Measurements from ENCODE around the gene DNAJC4.

Gene DNAJC4

DNA sequence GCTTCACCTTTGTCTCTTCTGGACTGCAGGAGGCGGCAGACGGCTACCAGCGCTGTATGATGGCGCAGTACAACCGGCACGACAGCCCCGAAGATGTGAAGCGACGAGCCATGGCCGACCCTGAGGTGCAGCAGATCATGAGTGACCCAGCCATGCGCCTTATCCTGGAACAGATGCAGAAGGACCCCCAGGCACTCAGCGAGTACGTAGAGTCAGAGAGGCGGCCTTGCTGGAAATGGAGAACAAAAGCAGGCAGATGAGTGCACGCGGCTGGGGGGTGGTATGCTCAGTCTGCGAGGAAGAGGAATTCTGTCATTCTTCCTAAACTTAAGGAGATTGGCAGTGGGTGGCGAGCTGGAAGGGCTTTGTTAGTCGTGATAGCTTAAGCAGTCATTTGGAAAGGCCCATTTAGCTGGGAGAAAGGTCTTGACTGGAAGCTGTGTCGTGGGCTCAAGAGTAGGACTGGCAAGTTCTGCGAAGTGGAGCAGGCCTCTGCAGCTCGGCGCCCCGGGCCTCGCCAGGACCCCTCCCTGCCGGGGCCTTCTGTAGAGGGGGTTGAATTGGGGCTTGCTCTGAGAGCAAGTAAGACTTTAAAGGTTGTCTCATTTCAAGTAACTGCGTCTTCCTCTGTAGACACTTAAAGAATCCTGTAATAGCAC lies 26.8 kb upstream of the DNAJC4 start:
- Histone ChIP-seq H3K27me3 (ENCODE audit: low read depth) (no peaks in the 10 kb centered on the region), H3K4me1 (no peaks in the 10 kb centered on the region), H3K9me3 (no peaks in the 10 kb centered on the region), H3K4me3 (no peak overlapping the region), H3K36me3 (replicated peaks) (peaks cover 85% of the 10 kb centered on the region)
- DNase-seq (ENCODE audit: low spot score in 2 of 2), result no peak
- in situ Hi-C loops (cut with MboI; ENCODE audit: low sequenced_read_pairs), result no loop called here

DNA sequence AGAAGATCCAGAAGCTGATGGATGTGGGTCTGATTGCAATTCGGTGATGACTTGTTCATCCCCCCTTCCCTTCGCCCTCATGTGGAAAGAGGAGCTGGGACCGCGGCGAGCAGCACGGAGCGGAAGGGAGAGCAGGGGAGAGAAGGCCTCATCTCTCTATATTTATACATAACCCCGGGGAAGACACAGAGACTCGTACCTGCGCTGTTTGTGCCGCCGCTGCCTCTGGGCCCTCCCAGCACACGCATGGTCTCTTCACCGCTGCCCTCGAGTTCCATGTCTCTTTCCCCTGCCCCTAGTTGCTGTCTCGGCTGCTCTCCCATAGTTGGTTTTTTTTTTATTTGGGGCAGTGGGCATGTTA lies 26.3 kb upstream of the DNAJC4 start:
- H3K27me3 ChIP-seq (ENCODE audit: low read depth), result no peaks in the 10 kb centered on the region
- H3K4me3 ChIP-seq, result no peak overlapping the region
- H3K36me3 ChIP-seq (replicated peaks), result peaks cover 81% of the 10 kb centered on the region
- H3K9me3 ChIP-seq, result no peaks in the 10 kb centered on the region
- in situ Hi-C loops (cut with MboI; ENCODE audit: low sequenced_read_pairs), result no loop called here
- H3K4me1 ChIP-seq, result no peaks in the 10 kb centered on the region
- no peak for DNase-seq (ENCODE audit: low spot score in 2 of 2)

DNA sequence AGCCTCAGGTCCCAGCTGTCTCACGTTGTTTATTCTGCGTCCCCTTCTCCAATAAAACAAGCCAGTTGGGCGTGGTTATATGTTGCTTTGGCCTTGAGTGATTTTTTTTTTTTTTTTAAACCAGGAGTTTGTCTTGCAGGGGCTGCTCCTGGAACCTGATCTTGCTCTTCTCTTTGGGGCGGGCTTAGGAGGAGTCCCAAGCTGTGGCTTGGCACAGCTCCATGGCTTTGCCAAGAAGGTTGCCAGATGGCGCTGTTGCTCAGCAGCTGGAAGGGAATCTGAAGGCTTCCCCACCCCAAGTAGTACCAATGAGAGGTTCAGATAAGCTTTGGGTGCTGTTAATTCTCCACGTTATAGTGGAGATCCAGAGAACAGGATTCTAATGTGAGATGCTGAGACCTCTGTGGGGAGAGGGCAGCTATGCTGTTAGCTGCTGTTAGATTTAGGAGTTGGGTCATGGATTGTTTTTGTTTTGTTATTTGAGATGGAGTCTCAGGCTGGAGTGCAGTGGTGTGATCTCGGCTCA lies 25.8 kb upstream of the DNAJC4 start:
- in situ Hi-C loops (cut with MboI; ENCODE audit: low sequenced_read_pairs), result no loop called here
- Histone ChIP-seq H3K36me3 (replicated peaks) (peaks cover 78% of the 10 kb centered on the region), H3K4me3 (no peak overlapping the region), H3K4me1 (no peaks in the 10 kb centered on the region), H3K9me3 (no peaks in the 10 kb centered on the region), H3K27me3 (ENCODE audit: low read depth) (no peaks in the 10 kb centered on the region)
- peak; percentile 68 to 83 for DNase-seq (ENCODE audit: low spot score in 2 of 2)

DNA sequence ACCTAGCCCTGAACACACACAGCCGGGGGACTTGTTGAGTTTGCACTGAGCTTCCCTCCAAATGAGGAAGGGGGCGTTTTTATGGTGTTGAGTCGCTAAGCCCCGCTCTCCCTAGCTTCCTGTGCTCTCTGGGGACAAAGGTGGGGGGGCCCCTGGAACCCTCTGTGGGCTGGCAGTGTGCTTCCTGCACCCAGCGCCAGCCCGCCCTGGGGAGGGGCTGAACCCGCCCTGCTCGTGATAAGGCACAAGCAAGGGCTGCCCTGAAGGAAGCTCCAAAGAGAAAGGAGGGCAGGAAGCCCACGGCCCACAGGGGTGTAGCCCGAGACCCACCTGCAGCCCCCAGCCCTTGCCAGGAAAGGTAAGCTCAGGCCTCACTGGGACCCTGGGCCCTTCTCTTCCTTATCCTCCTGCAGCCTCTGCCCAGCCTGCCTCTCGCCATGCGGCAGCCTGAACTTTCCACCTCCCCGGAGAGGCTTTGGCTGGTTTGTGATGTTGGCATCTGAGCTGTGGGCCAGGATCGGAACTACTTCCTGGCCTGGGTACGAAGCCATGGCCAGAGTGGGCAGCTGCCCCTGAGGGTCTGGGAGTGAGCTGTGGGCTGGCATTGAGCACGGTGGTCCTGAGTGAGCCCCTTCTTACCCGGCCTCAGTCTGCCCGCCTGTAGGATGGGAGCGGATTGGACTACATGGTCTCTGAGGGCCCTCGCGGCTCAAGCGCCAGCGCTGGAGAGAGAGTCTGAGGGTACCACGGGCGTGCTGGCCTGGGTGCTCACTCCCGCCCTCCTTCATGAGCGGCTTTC lies 23.7 kb upstream of the DNAJC4 start, which contains the start of gene FERMT3:
Gene FERMT3 (plus strand): TSS at position 265 of the 799 bp plus-strand sequence. CDS start 644 bp downstream, outside the sequence.
- in situ Hi-C loops (cut with MboI; ENCODE audit: low sequenced_read_pairs), result no loop called here
- Histone ChIP-seq H3K36me3 (replicated peaks) (peaks cover 57% of the 10 kb centered on the region), H3K4me1 (no peaks in the 10 kb centered on the region), H3K27me3 (ENCODE audit: low read depth) (no peaks in the 10 kb centered on the region), H3K4me3 (no peak within 1 kb of the TSS), H3K9me3 (no peaks in the 10 kb centered on the region)
- no peak for DNase-seq (ENCODE audit: low spot score in 2 of 2)

DNA sequence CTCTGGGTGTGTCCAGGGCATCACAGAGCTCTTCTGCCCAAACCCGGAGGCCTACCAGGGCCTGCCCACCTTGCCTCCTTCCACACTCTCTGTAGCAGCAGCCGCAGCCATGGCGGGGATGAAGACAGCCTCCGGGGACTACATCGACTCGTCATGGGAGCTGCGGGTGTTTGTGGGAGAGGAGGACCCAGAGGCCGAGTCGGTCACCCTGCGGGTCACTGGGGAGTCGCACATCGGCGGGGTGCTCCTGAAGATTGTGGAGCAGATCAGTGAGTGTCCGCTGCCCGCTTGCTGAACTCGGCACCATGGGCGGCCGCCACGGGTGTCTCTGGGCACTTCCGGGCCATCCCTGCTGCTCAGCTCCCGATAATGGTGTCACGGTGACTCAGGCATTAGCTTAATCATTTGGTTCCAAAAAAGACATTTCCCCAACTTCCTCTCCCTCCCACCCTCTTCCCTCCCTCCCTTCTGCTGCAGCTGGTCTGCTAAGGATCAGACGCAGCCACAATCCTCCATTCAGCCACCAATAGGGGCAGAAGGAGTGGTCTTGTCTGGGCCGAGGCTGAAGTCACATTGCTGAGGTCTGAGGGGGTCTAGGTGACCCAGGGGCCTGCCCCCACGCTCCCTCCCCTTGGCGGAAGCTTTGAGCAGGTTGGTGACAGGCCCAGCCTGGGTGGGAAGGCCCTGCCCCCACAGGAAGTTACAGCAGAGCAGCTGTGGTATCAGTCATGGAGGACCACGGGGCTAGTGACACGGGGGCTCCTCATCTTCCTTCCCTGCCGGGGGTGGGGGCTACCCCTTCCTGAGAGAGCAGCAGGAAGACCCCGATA lies 22.9 kb upstream of the DNAJC4 start:
- H3K4me3 ChIP-seq, result no peak overlapping the region

DNA sequence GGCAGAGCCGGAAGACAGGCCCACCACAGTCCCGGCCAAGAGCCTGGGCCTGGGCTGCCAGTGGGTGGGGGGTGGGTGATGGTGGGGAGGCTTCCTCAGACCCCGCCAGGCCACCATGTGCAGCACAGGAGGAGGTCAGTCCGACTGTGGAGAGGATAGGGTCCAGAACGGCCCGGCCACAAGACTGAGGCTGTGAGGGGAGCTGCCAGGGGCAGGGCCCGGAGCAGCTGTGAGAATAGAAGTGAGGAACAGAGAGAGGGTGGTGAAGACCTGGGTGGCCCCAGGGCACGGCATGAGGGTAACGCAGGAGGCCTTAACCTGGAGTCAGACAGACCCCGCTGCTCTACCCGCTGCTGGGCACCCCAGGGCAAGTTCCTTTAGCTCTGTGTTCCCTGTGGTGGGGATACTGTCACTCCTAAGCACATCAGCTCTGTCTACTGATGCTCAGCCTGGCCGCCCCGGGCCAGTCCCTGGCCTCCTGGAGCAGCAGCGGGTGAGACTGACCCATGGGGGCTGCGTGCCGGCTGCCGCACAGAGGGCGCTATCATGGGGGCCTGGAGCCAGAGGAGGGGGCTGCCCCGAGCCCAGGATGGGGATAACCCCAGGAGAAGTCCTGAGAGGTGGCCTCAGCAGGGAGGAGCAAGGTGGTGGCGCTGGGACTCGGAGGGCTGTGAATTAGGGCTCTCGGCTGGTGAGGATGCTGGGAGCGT lies 22.1 kb upstream of the DNAJC4 start:
- Histone ChIP-seq H3K9me3 (no peaks in the 10 kb centered on the region), H3K4me3 (no peak overlapping the region), H3K36me3 (replicated peaks) (peaks cover 46% of the 10 kb centered on the region), H3K4me1 (no peaks in the 10 kb centered on the region), H3K27me3 (ENCODE audit: low read depth) (no peaks in the 10 kb centered on the region)
- DNase-seq (ENCODE audit: low spot score in 2 of 2), result no peak
- in situ Hi-C loops (cut with MboI; ENCODE audit: low sequenced_read_pairs), result no loop called here

More for the DNA sequence above, 22.9 kb upstream of the DNAJC4 start:
- in situ Hi-C loops (cut with MboI; ENCODE audit: low sequenced_read_pairs), result no loop called here
- Histone ChIP-seq H3K36me3 (replicated peaks) (peaks cover 53% of the 10 kb centered on the region), H3K4me1 (no peaks in the 10 kb centered on the region), H3K27me3 (ENCODE audit: low read depth) (no peaks in the 10 kb centered on the region), H3K9me3 (no peaks in the 10 kb centered on the region)
- DNase-seq (ENCODE audit: low spot score in 2 of 2), result no peak

DNA sequence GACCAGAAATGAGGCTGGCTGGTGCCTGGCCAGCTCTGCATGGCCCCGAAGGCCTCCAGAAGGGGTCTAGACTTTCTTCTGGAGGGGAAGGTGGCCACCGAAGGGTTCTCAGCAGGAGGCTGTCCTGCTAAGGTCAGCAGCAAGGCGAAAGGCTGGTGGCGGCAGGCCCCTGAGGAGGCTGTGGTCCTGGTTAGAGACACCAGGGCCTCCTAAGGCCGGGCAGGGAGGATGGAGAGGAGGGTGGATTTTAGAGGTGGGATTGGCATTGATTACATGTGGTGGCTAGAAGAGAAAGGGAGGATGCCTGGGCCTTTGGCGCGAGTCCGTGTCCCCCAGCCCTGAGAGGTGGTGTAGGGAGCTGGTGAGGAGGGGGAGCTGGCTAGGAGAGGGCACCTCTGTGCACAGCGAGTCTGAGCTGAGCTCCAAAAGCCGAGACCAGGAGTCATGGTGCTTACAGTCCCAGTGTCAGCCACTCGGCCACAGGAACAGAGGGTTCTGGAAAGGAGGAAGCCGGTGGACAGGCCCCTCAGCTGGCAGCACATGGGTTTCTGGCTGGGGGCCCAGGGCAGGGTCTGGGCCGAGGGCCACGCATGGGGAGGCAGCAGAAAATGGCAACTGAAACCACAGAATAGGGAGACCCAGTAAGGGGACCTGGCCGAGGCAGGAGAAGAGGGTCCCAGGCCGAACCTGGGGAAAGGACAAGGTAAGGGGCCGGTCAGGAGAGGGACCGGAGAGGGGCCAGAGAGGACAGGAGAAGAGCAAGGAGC lies 21.4 kb upstream of the DNAJC4 start:
- in situ Hi-C loops (cut with MboI; ENCODE audit: low sequenced_read_pairs), result no loop called here
- no peak overlapping the region for H3K4me3 ChIP-seq
- H3K27me3 ChIP-seq (ENCODE audit: low read depth), result no peaks in the 10 kb centered on the region
- DNase-seq (ENCODE audit: low spot score in 2 of 2), result no peak
- no peaks in the 10 kb centered on the region for H3K4me1 ChIP-seq
- no peaks in the 10 kb centered on the region for H3K9me3 ChIP-seq
- H3K36me3 ChIP-seq (replicated peaks), result peaks cover 38% of the 10 kb centered on the region

DNA sequence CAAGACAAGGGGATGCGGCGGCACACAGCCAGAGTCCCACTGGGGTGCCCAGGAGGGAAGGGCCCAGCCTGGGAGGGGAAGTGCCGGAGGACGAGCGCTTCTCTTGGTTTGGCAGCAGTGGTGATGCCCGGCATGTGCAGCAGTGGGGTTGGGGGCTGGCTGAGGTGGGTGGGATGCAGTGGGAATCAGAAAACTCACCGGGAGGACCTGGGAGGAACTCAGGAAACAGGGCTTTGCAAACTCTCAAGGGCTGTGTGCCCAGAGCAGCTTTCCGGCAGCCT lies 20.8 kb upstream of the DNAJC4 start:
- no peak for DNase-seq (ENCODE audit: low spot score in 2 of 2)
- Histone ChIP-seq H3K4me3 (no peak overlapping the region), H3K36me3 (replicated peaks) (peaks cover 33% of the 10 kb centered on the region), H3K27me3 (ENCODE audit: low read depth) (no peaks in the 10 kb centered on the region), H3K4me1 (no peaks in the 10 kb centered on the region), H3K9me3 (no peaks in the 10 kb centered on the region)
- in situ Hi-C loops (cut with MboI; ENCODE audit: low sequenced_read_pairs), result no loop called here

DNA sequence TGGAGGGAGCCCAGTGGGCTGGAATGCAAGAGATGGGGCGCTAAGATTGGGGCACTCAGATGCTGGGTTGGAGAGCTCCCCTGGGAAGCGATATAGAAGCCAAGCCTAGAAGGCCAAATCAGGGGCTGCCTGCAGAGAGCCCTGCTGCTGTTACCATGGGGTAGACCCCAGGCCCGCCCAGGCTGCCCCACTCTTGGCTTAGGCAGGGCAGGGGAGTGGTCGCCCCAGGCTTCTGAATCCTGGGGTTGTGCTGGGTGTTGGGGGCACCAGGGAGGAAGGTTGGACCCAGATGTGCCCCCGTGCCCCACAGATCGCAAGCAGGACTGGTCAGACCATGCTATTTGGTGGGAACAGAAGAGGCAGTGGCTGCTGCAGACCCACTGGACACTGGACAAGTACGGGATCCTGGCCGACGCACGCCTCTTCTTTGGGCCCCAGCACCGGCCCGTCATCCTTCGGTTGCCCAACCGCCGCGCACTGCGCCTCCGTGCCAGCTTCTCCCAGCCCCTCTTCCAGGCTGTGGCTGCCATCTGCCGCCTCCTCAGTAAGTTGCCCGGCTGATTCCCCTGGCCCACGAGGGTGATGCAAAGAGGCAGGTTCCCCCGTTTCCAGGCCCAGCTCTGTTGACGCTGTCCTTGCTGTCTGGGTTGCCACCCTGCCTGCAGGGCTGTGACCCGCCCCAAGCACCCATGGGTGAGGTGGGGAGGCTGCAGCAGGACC lies 19.9 kb upstream of the DNAJC4 start:
- Histone ChIP-seq H3K9me3 (no peaks in the 10 kb centered on the region), H3K4me3 (no peak overlapping the region), H3K36me3 (replicated peaks) (peaks cover 23% of the 10 kb centered on the region), H3K4me1 (no peaks in the 10 kb centered on the region), H3K27me3 (ENCODE audit: low read depth) (no peaks in the 10 kb centered on the region)
- DNase-seq (ENCODE audit: low spot score in 2 of 2), result no peak
- in situ Hi-C loops (cut with MboI; ENCODE audit: low sequenced_read_pairs), result no loop called here

DNA sequence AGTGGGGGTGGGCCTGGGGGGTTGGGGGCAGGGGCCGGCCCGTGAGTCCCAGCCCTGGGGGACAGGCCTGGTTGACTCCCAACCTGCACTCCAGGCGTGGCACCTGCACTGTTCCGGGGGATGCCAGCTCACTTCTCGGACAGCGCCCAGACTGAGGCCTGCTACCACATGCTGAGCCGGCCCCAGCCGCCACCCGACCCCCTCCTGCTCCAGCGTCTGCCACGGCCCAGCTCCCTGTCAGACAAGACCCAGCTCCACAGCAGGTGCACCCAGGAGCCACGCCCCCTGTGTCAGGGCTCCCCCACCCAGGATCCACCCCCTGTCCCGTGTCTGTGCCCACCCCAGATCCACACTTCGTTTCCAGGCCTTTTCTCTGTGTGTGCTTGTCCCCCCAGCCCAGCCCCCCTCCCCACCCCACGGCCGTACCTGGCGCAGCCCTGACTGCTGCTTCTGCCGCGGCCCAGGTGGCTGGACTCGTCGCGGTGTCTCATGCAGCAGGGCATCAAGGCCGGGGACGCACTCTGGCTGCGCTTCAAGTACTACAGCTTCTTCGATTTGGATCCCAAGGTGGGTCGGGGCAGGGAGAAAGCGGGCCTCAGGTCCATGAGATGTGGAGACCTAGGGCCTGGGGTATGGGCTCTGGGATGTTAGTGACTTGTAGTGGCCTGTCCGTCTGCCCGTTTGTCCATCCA lies 19.0 kb upstream of the DNAJC4 start:
- H3K27me3 ChIP-seq (ENCODE audit: low read depth), result no peaks in the 10 kb centered on the region
- no peak for DNase-seq (ENCODE audit: low spot score in 2 of 2)
- H3K4me3 ChIP-seq, result no peak overlapping the region
- in situ Hi-C loops (cut with MboI; ENCODE audit: low sequenced_read_pairs), result no loop called here
- peaks cover 15% of the 10 kb centered on the region for H3K36me3 ChIP-seq (replicated peaks)
- no peaks in the 10 kb centered on the region for H3K9me3 ChIP-seq
- H3K4me1 ChIP-seq, result no peaks in the 10 kb centered on the region

DNA sequence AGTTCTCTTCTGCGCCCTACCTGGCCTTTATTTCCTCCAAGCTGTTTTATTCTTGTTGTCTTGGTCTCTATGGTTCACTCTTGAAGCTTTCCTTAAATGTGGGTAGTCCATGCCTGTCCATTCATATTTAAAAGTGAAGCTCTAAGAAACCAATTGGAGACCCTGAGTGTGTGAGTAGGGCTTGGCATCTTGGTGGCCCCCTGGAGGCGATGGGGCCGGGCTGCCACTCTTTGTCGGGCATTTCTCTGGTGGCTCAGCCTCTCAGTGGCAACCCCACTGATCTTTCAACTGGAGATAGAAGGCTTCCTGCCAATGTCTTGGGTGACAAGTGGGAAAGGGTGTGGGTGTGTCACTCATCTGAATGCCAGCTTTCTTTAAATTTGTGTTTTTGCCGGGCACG lies 13.5 kb upstream of the DNAJC4 start:
- peaks cover 4% of the 10 kb centered on the region; the same call in 1 of the 2 replicates for H3K36me3 ChIP-seq (replicated peaks)
- no peaks in the 10 kb centered on the region for H3K27me3 ChIP-seq (ENCODE audit: low read depth)
- H3K4me1 ChIP-seq, result no peaks in the 10 kb centered on the region
- no peaks in the 10 kb centered on the region for H3K9me3 ChIP-seq
- in situ Hi-C loops (cut with MboI; ENCODE audit: low sequenced_read_pairs), result no loop called here
- no peak for DNase-seq (ENCODE audit: low spot score in 2 of 2)
- H3K4me3 ChIP-seq, result no peak overlapping the region
